Endothelial cell of umbilical vein (primary cell): ENCODE measurements around the gene HFE. TPM values are rescaled to one million over a fixed set of nuclear protein-coding genes. Genes with fewer than 3 reads are reported as not detected.

Experiments
- BruUV-seq: library from RNA; stranded (reverse); fragments of 400-500 nt; replicated peaks from 2 replicates; lab custom pipeline; 2021; lab: Mats Ljungman, UMichigan
- CTCF ChIA-PET: fragments of 300-600, 350-600 bp; sonication (Branson Sonifier 250); formaldehyde crosslinking; loops from one replicate; lab custom pipeline; 2021; ENCODE audit warnings: antibody characterized with exemption, inconsistent platforms; lab: Charles Lee
- POLR2A ChIA-PET: fragments of 300-600, 350-600 bp; sonication (Branson Sonifier 250); formaldehyde crosslinking; loops from one replicate; lab custom pipeline; 2021; ENCODE audit warnings: antibody characterized with exemption, inconsistent platforms; lab: Charles Lee
- DNase-seq: peaks from one replicate; pipeline ENCODE4 v3.0.0-alpha.2; 2011; ENCODE audit warnings: low read depth, low spot score
- FAIRE-seq: peaks from 2 replicates; lab custom pipeline; 2011; peaks lifted over from hg19 to GRCh38; lab: Jason Lieb, UNC
- H2AFZ ChIP-seq: 2 replicates; pipeline ENCODE4 v1.6.0; 2012; ENCODE audit warnings: low read depth, low read length, control low read depth, inconsistent platforms
- H3K27ac ChIP-seq: 2 replicates; pipeline ENCODE4 v1.5.1; 2011; ENCODE audit warnings: low read depth, mild to moderate bottlenecking, control low read depth, low read length, moderate library complexity; ENCODE audit not compliant: insufficient read depth
- H3K27me3 ChIP-seq, 2 experiments: 2 replicates each; pipeline versions ENCODE4 v1.6.0 to v1.6.1; 2011; ENCODE audit warnings: low read length in 2 of 2, mixed read lengths in 1 of 2; ENCODE audit not compliant: control insufficient read depth in 2 of 2, insufficient read depth in 2 of 2
- H3K36me3 ChIP-seq, 2 experiments: 2 replicates in 1 of 2; 3 replicates in 1 of 2; pipeline ENCODE4 v1.5.1; 2011; ENCODE audit warnings: low read length in 2 of 2, mild to moderate bottlenecking in 1 of 2, moderate library complexity in 1 of 2; ENCODE audit not compliant: control insufficient read depth in 2 of 2, insufficient read depth in 2 of 2; ENCODE audit errors: extremely low read depth in 1 of 2
- H3K4me1 ChIP-seq: 3 replicates; pipeline ENCODE4 v1.5.1; 2011; ENCODE audit warnings: mild to moderate bottlenecking, low read length; ENCODE audit not compliant: control insufficient read depth, insufficient read depth; ENCODE audit errors: extremely low read depth
- H3K4me2 ChIP-seq: 2 replicates; pipeline ENCODE4 v1.6.1; 2011; ENCODE audit warnings: low read length, control low read depth, mixed read lengths; ENCODE audit not compliant: insufficient read depth
- H3K4me3 ChIP-seq, 3 experiments: fragments of 200-600 bp in 1 of 3; sonication (generic), shearing (Covaris generic) in 1 of 3; replicated peaks in 1 of 3; 2 replicates each; pipeline ENCODE4 v1.5.1; 2011 to 2016; ENCODE audit warnings: control low read depth in 3 of 3, low read length in 3 of 3, mild to moderate bottlenecking in 2 of 3, inconsistent platforms in 1 of 3, low read depth in 1 of 3, moderate library complexity in 1 of 3; ENCODE audit not compliant: insufficient read depth in 1 of 3
- H3K79me2 ChIP-seq: 2 replicates; pipeline ENCODE4 v1.6.0; 2012; ENCODE audit warnings: low read length, inconsistent platforms; ENCODE audit not compliant: control insufficient read depth, insufficient read depth
- H3K9ac ChIP-seq: replicated peaks from 2 replicates; pipeline ENCODE3; 2011; ENCODE audit warnings: low read length, control low read depth; ENCODE audit not compliant: insufficient read depth; ENCODE audit errors: extremely low read depth
- H3K9me1 ChIP-seq: replicated peaks from 3 replicates; pipeline ENCODE4 v1.6.0; 2011; ENCODE audit warnings: mild to moderate bottlenecking, low read length; ENCODE audit not compliant: control insufficient read depth, insufficient read depth; ENCODE audit errors: extremely low read depth
- H3K9me3 ChIP-seq: replicated peaks from 2 replicates; pipeline ENCODE4 v1.5.1; 2012; ENCODE audit warnings: low read length, inconsistent platforms; ENCODE audit not compliant: control insufficient read depth, insufficient read depth
- H4K20me1 ChIP-seq: replicated peaks from 2 replicates; pipeline ENCODE3; 2011; ENCODE audit warnings: mild to moderate bottlenecking, low read length; ENCODE audit not compliant: control insufficient read depth, insufficient read depth; ENCODE audit errors: extremely low read depth
- EZH2 ChIP-seq: IDR thresholded peaks from 2 replicates; pipeline ENCODE4 v1.6.1; 2012; ENCODE audit warnings: borderline replicate concordance, low read depth, mild to moderate bottlenecking, moderate library complexity, low read length, inconsistent platforms; ENCODE audit not compliant: severe bottlenecking
- FOS ChIP-seq: IDR thresholded peaks from 2 replicates; pipeline ENCODE4 v1.6.1; 2011; ENCODE audit warnings: mild to moderate bottlenecking, low read length, moderate library complexity, borderline replicate concordance; ENCODE audit not compliant: insufficient read depth
- GATA2 ChIP-seq: IDR thresholded peaks from 2 replicates; pipeline ENCODE4 v1.7.0; 2011; ENCODE audit warnings: low read depth, mild to moderate bottlenecking, moderate library complexity, mixed read lengths, low read length; ENCODE audit not compliant: insufficient read length, insufficient read depth
- JUN ChIP-seq: IDR thresholded peaks from 2 replicates; pipeline ENCODE4 v1.6.1; 2011; ENCODE audit warnings: borderline replicate concordance, low read depth; ENCODE audit not compliant: insufficient read length, insufficient read depth
- MYC ChIP-seq: IDR thresholded peaks from one replicate; pipeline ENCODE4 v1.6.1; 2011; ENCODE audit warnings: mild to moderate bottlenecking, low read depth, low read length
- POLR2A ChIP-seq: IDR thresholded peaks from 2 replicates; pipeline ENCODE4 v1.6.1; 2012; ENCODE audit warnings: low read depth, mild to moderate bottlenecking, control low read depth, low read length
- POLR2AphosphoS5 ChIP-seq: IDR thresholded peaks from 2 replicates; pipeline ENCODE4 v1.6.1; 2012; ENCODE audit warnings: low read depth, mild to moderate bottlenecking, control low read depth, low read length, moderate library complexity; ENCODE audit not compliant: insufficient read depth
- dilution Hi-C: fragments of 300-500 bp; cut with MboI; formaldehyde crosslinking; loops from one replicate; pipeline ENCODE4 v1.15.0; 2019; ENCODE audit warnings: low sequenced_read_pairs; ENCODE audit not compliant: extremely low pct_ligation_motif_present
- intact Hi-C: fragments of 100-400 bp; cut with micrococcal nuclease; formaldehyde crosslinking; loops from one replicate; pipeline ENCODE4 v1.10.0; 2022
- polyA plus RNA-seq, 4 experiments: library from polyadenylated mRNA; depleted of rRNA in 3 of 4; stranded (reverse) in 3 of 4; unstranded in 1 of 4; fragments of >200 nt; gene quantifications; 2 replicates each; pipeline versions ENCODE4 v1.2.1 to v1.2.3, GENCODE V29; 2011 to 2012; ENCODE audit warnings: missing spikeins in 1 of 4
- total RNA-seq: library from RNA; stranded (reverse); gene quantifications from 2 replicates; pipeline ENCODE4 v1.2.3, GENCODE V29; 2021
- TF ChIP-seq, protein P1 (sequence below): IDR thresholded peaks from 2 replicates; pipeline ENCODE4 v1.6.1; 2011; ENCODE audit not compliant: insufficient read depth, insufficient read length
- TF ChIP-seq, protein P2 (sequence below), 2 donors: IDR thresholded peaks; 1 replicate in 1 of 2; 2 replicates in 1 of 2; pipeline ENCODE4 v1.5.1; 2011; ENCODE audit warnings: low read length in 2 of 2, mild to moderate bottlenecking in 2 of 2, moderate library complexity in 2 of 2, control low read depth in 1 of 2, inconsistent platforms in 1 of 2, low read depth in 1 of 2; ENCODE audit not compliant: insufficient read depth in 1 of 2; ENCODE audit errors: extremely low read depth in 1 of 2

HFE gene
- total and polyA plus RNA-seq, 2 donors (not counting 3 experiments of a cell fraction or from before 2014, with no cell fraction given), result 6.3 to 8.1 TPM

DNA sequence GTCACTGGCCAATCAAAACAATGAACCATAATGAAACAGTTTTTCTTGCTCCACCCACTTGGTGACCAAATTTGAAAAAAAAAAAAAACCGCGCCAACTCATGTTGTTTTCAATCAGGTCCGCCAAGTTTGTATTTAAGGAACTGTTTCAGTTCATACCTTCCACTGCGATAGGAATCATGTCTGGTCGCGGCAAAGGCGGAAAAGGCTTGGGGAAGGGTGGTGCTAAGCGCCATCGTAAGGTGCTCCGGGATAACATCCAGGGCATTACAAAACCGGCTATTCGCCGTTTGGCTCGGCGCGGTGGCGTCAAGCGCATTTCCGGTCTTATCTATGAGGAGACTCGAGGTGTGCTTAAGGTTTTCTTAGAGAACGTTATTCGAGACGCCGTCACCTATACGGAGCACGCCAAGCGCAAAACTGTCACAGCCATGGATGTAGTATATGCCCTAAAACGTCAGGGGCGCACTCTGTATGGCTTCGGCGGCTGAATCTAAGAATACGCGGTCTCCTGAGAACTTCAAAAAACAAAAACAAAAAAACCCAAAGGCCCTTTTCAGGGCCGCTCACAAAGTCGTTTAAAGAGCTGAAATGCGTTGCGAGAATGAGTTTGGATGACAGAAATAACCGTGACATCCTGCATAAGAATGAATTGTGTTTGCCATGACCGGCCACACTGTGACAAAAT, 16.7 kb downstream of the HFE start:
- Histone ChIP-seq H3K79me2 (no peaks in the 10 kb centered on the region), H4K20me1 (no peaks in the 10 kb centered on the region), H3K27ac (peak overlapping the region; percentile 87), H3K9me3 (no peaks in the 10 kb centered on the region), H3K4me3 (peak overlapping the region; percentile 32 to 46 (median 34)), H2AFZ (no peak overlapping the region), H3K9ac (peak overlapping the region; percentile 77), H3K9me1 (no peaks in the 10 kb centered on the region), H3K27me3 (peaks cover 0 to 4% of the 10 kb centered on the region in 2 experiments), H3K4me2 (peak overlapping the region; percentile 91), H3K4me1 (peaks cover 18% of the 10 kb centered on the region), H3K36me3 (no peaks in the 10 kb centered on the region)
- DNase-seq (peak; percentile 97), FAIRE-seq (peak; percentile 88)
- dilution Hi-C loops (no loop called here), intact Hi-C loops (loop anchor here (1.0 to 2.0 kb wide), 7 partner anchors 19 to 181 kb away; a partner anchor contains a TSS)
- TSS peak; percentile 100 for BruUV-seq
- ChIA-PET POLR2A (interaction anchor here (0.6 to 3.0 kb wide), 19 partner anchors 8 to 1764 kb away, joined by 3 to 44 read pairs (median 5); a partner anchor contains a TSS), CTCF (interaction anchor here (0.7 to 1.9 kb wide), 12 partner anchors 10 to 78 kb away, joined by 3 to 15 read pairs (median 5); partner anchors contain the start of gene HFE)
- TF ChIP-seq FOS (no peak), MYC (no peak), POLR2AphosphoS5 (peak; percentile 98), JUN (no peak), GATA2 (peak; percentile 83), POLR2A (peak; percentile 99), EZH2 (no peak)
- TF ChIP-seq, protein P1, sequence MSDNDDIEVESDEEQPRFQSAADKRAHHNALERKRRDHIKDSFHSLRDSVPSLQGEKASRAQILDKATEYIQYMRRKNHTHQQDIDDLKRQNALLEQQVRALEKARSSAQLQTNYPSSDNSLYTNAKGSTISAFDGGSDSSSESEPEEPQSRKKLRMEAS, result no peak
- TF ChIP-seq, protein P2, sequence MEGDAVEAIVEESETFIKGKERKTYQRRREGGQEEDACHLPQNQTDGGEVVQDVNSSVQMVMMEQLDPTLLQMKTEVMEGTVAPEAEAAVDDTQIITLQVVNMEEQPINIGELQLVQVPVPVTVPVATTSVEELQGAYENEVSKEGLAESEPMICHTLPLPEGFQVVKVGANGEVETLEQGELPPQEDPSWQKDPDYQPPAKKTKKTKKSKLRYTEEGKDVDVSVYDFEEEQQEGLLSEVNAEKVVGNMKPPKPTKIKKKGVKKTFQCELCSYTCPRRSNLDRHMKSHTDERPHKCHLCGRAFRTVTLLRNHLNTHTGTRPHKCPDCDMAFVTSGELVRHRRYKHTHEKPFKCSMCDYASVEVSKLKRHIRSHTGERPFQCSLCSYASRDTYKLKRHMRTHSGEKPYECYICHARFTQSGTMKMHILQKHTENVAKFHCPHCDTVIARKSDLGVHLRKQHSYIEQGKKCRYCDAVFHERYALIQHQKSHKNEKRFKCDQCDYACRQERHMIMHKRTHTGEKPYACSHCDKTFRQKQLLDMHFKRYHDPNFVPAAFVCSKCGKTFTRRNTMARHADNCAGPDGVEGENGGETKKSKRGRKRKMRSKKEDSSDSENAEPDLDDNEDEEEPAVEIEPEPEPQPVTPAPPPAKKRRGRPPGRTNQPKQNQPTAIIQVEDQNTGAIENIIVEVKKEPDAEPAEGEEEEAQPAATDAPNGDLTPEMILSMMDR (IDR thresholded peaks at IDR 0.05; ENCODE audit: extremely low read depth in 1 of 2, insufficient read depth in 1 of 2, low read depth in 1 of 2, low read length in 2 of 2), result peak; percentile 31 to 57
